Measurements from ENCODE around the gene PPP2R2B.

PPP2R2B gene

DNA sequence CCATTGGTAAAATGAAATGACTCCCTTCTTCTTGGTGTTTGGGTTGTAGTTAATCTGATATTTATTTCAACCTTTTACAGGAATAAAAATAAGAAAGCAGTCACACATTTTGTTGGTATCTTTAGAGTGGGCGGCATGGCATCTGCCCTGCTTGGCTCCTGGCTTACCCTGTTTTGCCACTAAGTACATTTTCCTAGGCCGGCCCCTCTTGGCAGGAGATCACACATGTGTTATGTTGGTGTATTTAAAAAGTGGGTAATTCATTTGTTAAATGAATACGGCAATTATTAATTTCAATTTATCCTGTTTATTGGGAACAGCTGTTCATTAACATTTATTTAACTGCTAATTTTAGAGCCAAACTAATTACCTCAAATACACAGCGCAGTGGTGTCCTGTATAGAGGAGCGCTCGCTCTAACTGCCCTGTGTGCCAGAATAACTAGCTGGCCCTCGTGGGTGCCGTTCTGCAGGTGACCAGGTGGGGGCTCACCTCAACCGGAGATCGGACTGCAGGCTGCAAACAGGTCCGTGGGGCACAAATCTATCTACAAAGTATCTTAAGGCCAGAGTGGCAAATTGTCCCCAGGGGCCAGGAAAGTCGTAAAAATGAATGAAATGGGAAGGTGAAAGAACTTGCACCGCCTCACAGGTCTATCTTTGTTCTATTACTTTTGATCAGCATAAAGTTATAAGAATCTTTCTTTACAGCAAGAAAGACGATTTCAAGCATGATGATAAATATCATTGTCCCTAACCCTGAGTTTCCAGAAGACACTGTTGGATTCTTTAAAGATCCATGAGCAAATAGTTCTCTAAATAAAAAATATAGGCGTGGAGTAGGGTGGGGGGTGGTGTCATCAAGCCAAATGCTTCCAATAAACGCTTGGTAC lies 336.4 kb downstream of the PPP2R2B start:
- DNase-seq (ENCODE audit: low read depth): peak; percentile 52

DNA sequence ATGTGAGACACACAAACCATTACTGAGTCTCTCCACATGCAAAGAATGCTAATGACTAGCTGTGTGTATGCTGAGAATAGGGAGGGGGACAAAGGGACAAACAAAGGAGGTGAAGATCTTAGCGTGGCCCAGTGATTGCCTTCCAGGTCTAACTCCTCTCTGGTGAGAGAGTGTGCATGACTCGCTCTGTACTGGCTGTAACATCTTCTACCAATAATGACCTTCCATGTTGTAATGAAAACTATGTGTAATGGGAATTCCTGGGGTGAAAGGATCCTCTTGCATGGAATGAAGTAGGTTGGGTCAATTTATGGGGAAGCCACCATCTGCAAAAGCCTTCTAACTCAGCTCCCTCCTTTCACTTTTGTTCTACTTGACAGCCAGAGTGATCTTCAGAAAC lies 338.1 kb downstream of the PPP2R2B start:
- no peak for DNase-seq (ENCODE audit: low read depth)

DNA sequence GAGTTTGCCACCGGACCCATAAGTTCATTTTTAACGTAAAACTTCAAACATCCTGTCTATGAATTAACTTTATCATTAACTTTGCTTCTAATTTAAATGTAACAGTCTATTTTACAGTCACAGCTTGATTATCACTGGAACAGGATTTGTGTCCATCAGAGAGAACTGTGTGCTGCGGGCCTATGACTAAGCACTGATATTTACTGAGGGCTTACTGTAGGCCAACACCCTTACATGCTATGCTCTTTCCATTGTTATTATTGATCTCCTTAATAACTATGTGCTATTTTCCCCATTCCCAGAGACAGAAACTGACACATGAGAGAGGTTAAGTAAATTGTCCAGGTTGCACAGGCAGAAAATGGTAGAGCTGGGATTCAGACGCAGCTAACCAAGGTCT lies 338.6 kb downstream of the PPP2R2B start:
- no peak for DNase-seq (ENCODE audit: low read depth)

DNA sequence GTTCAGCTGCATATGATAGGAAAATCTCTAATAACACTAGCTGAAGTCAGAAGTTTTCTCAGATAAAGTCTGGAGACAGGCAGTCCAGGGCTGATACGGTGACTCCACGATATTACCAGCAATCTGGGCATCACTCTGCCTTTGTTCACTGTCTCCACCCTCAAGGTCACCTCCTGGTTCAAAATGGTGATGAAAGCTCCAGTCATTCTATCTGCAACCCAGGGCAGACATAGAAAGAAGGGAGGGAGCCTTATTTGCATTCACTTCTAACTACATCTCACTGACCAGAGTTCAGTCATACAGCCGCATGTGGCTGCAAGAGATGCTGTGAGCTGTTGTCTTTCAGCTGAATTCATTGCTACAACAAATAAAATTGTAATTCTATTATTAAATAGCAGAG lies 340.1 kb downstream of the PPP2R2B start:
- no peak for DNase-seq (ENCODE audit: low read depth)

- no peak for DNase-seq (ENCODE audit: low read depth)
Observed at GRCh38 chr5:146533882-146534281, 344.7 kb downstream of the PPP2R2B start.

GRCh38 chr5:146533260-146533857 lies 345.2 kb downstream of the PPP2R2B start:
- peak; percentile 65 for DNase-seq (ENCODE audit: low read depth)
